HCT116 (cell line): Measurements from ENCODE around the gene R3HDM4. TPM values are rescaled to one million over a fixed set of nuclear protein-coding genes. Genes with fewer than 3 reads are reported as not detected.

ENCODE experiments used
- ATAC-seq: fragments of 200-7000 bp; cut with Tn5 transposase; 2 replicates; pipeline ENCODE4 v1.9.1; 2020; ENCODE audit warnings: mild to moderate bottlenecking, moderate library complexity
- BruUV-seq: library from RNA; stranded (reverse); fragments of 400-500 nt; replicated peaks from 2 replicates; lab custom pipeline; 2021; lab: Mats Ljungman, UMichigan
- CTCF ChIA-PET: fragments of 300-600 bp; sonication (Branson Sonifier 250); formaldehyde crosslinking; loops from one replicate; lab custom pipeline; 2021; ENCODE audit warnings: antibody characterized with exemption; lab: Charles Lee
- POLR2A ChIA-PET: fragments of 300-600, 350-600 bp; sonication (Branson Sonifier 250); formaldehyde crosslinking; loops from one replicate; lab custom pipeline; 2021; ENCODE audit warnings: antibody characterized with exemption; lab: Charles Lee
- RAD21 ChIA-PET, 2 experiments: fragments of 300-600 bp; sonication (Branson Sonifier 250); formaldehyde crosslinking; loops; one replicate each; lab custom pipeline; 2023; ENCODE audit warnings: low total read pairs in 2 of 2; ENCODE audit not compliant: uncharacterized antibody in 2 of 2, unreplicated experiment in 2 of 2, low non-redundant PET in 1 of 2; lab: Charles Lee
- DNase-seq: peaks from one replicate; pipeline ENCODE4 v3.0.0-alpha.2; 2010; ENCODE audit warnings: low read depth, low spot score
- H2AFZ ChIP-seq: fragments of 200-600 bp; shearing (Covaris generic), sonication (generic); 2 replicates; pipeline ENCODE4 v1.6.1; 2017; ENCODE audit warnings: low read depth, mixed run types, mixed read lengths, antibody characterized with exemption, low read length; ENCODE audit not compliant: poor library complexity, severe bottlenecking
- H3K27ac ChIP-seq: 2 replicates; pipeline ENCODE4 v1.5.1; 2012; ENCODE audit warnings: low read depth, low read length
- H3K27me3 ChIP-seq: fragments of 200-600 bp; sonication (generic); 2 replicates; pipeline ENCODE4 v1.6.1; 2016; ENCODE audit warnings: mixed run types, low read length, mixed read lengths; ENCODE audit not compliant: insufficient read depth
- H3K36me3 ChIP-seq, 2 experiments: fragments of 200-500 bp in 1 of 2; fragments of 200-600 bp in 1 of 2; sonication (Bioruptor generic) in 1 of 2; sonication (generic) in 1 of 2; 2 replicates each; pipeline versions ENCODE4 v1.5.1 to v1.6.1; 2014 to 2016; ENCODE audit warnings: low read length in 2 of 2, inconsistent platforms in 1 of 2, mixed read lengths in 1 of 2, mixed run types in 1 of 2; ENCODE audit not compliant: insufficient read depth in 2 of 2, control insufficient read depth in 1 of 2
- H3K4me1 ChIP-seq, 2 experiments: fragments of 200-600 bp in 1 of 2; sonication (generic) in 1 of 2; 2 replicates each; pipeline versions ENCODE4 v1.5.1 to v1.6.1; 2012 to 2017; ENCODE audit warnings: low read length in 2 of 2, inconsistent platforms in 1 of 2, mild to moderate bottlenecking in 1 of 2, mixed read lengths in 1 of 2, mixed run types in 1 of 2, moderate library complexity in 1 of 2; ENCODE audit not compliant: insufficient read depth in 2 of 2, control insufficient read depth in 1 of 2
- H3K4me2 ChIP-seq: fragments of 200-600 bp; sonication (generic); 2 replicates; pipeline ENCODE4 v1.6.1; 2017; ENCODE audit warnings: mixed run types, low read length, mixed read lengths
- H3K4me3 ChIP-seq, 2 experiments: fragments of 200-600 bp in 1 of 2; sonication (generic) in 1 of 2; replicated peaks in 1 of 2; 2 replicates each; pipeline ENCODE4 v1.5.1; 2011 to 2016; ENCODE audit warnings: low read length in 2 of 2, control low read depth in 1 of 2, low read depth in 1 of 2, mild to moderate bottlenecking in 1 of 2, mixed read lengths in 1 of 2, mixed run types in 1 of 2
- H3K79me2 ChIP-seq: fragments of 200-600 bp; sonication (generic); 2 replicates; pipeline ENCODE4 v1.6.1; 2017; ENCODE audit warnings: mild to moderate bottlenecking, mixed run types, low read length, moderate library complexity, mixed read lengths; ENCODE audit not compliant: insufficient read depth
- H3K9ac ChIP-seq: fragments of 200-600 bp; sonication (generic); 2 replicates; pipeline ENCODE4 v1.6.1; 2016; ENCODE audit warnings: low read length, mixed read lengths
- H3K9me2 ChIP-seq: fragments of 200-600 bp; sonication (generic), shearing (Covaris generic); 2 replicates; pipeline ENCODE4 v1.6.1; 2017; ENCODE audit warnings: mixed run types, mild to moderate bottlenecking, moderate library complexity; ENCODE audit not compliant: insufficient read depth
- H3K9me3 ChIP-seq, 2 experiments: fragments of 200-500 bp in 1 of 2; fragments of 200-600 bp in 1 of 2; sonication (Bioruptor generic) in 1 of 2; sonication (generic) in 1 of 2; 2 replicates each; pipeline ENCODE4 v1.6.1; 2014 to 2017; ENCODE audit warnings: low read length in 2 of 2, mixed read lengths in 2 of 2, inconsistent platforms in 1 of 2, low read depth in 1 of 2, mild to moderate bottlenecking in 1 of 2, mixed run types in 1 of 2, moderate library complexity in 1 of 2; ENCODE audit not compliant: control insufficient read depth in 1 of 2, insufficient read depth in 1 of 2
- H4K20me1 ChIP-seq: fragments of 200-600 bp; sonication (generic), shearing (Covaris generic); 2 replicates; pipeline ENCODE4 v1.6.1; 2017; ENCODE audit warnings: mixed run types, mild to moderate bottlenecking, moderate library complexity; ENCODE audit not compliant: insufficient read depth
- CBX3 ChIP-seq: IDR thresholded peaks from 2 replicates; pipeline ENCODE4 v1.6.1; 2012; ENCODE audit warnings: low read depth
- CEBPB ChIP-seq: IDR thresholded peaks from 2 replicates; pipeline ENCODE4 v1.6.1; 2012; ENCODE audit warnings: low read depth
- EGR1 ChIP-seq: IDR thresholded peaks from 2 replicates; pipeline ENCODE4 v1.6.1; 2012; ENCODE audit warnings: low read depth
- ELF1 ChIP-seq: IDR thresholded peaks from 2 replicates; pipeline ENCODE4 v1.6.1; 2012; ENCODE audit warnings: low read depth, borderline replicate concordance
- EZH2phosphoT487 ChIP-seq: fragments of 200-600 bp; IDR thresholded peaks from 2 replicates; pipeline ENCODE4 v1.6.1; 2018; ENCODE audit warnings: antibody characterized with exemption, borderline replicate concordance
- JUND ChIP-seq: IDR thresholded peaks from 2 replicates; pipeline ENCODE4 v1.6.1; 2012
- MAX ChIP-seq: IDR thresholded peaks from 2 replicates; pipeline ENCODE4 v1.6.1; 2012
- POLR2A ChIP-seq: IDR thresholded peaks from 2 replicates; pipeline ENCODE4 v1.7.0; 2011; ENCODE audit warnings: borderline replicate concordance; ENCODE audit not compliant: insufficient read depth, insufficient read length; ENCODE audit errors: extremely low read depth
- POLR2AphosphoS5 ChIP-seq: IDR thresholded peaks from 2 replicates; pipeline ENCODE4 v1.6.1; 2011; ENCODE audit warnings: mild to moderate bottlenecking, low read depth, low read length, moderate library complexity
- RAD21 ChIP-seq: IDR thresholded peaks from 2 replicates; pipeline ENCODE4 v1.6.1; 2012; ENCODE audit warnings: low read depth, mild to moderate bottlenecking
- REST ChIP-seq: IDR thresholded peaks from 2 replicates; pipeline ENCODE4 v1.6.1; 2012; ENCODE audit warnings: low read depth
- SIN3A ChIP-seq: IDR thresholded peaks from 2 replicates; pipeline ENCODE4 v1.6.1; 2012; ENCODE audit warnings: low read depth
- SP1 ChIP-seq: IDR thresholded peaks from 2 replicates; pipeline ENCODE4 v1.6.1; 2012; ENCODE audit warnings: low read depth
- SRF ChIP-seq: IDR thresholded peaks from 2 replicates; pipeline ENCODE4 v1.6.1; 2012; ENCODE audit warnings: low read depth
- TCF7L2 ChIP-seq: IDR thresholded peaks from 2 replicates; pipeline ENCODE4 v1.7.0; 2011; ENCODE audit warnings: borderline replicate concordance, inconsistent platforms; ENCODE audit not compliant: insufficient read depth, insufficient read length; ENCODE audit errors: extremely low read depth
- YY1 ChIP-seq: IDR thresholded peaks from 2 replicates; pipeline ENCODE4 v1.6.1; 2011; ENCODE audit warnings: low read length, low read depth, moderate library complexity, mild to moderate bottlenecking; ENCODE audit not compliant: insufficient replicate concordance; ENCODE audit errors: extremely low read depth
- ZFX ChIP-seq: fragments of 450-650 bp; IDR thresholded peaks from 2 replicates; pipeline ENCODE4 v1.6.1; 2017
- ZNF274 ChIP-seq: fragments of 200-500 bp; sonication (Bioruptor generic); IDR thresholded peaks from 2 replicates; pipeline ENCODE4 v1.6.1; 2014; ENCODE audit warnings: mild to moderate bottlenecking, low read depth, low read length, inconsistent platforms
- intact Hi-C: fragments of 100-400 bp; cut with micrococcal nuclease; formaldehyde crosslinking; loops from 2 replicates; pipeline ENCODE4 v1.10.0; 2022
- total RNA-seq: library from RNA; stranded (reverse); gene quantifications from one replicate; pipeline ENCODE4 v1.2.1, GENCODE V29; 2021; ENCODE audit not compliant: unreplicated experiment
- TF ChIP-seq, protein P1 (sequence below): IDR thresholded peaks from 2 replicates; pipeline ENCODE4 v1.6.1; 2011; ENCODE audit warnings: mild to moderate bottlenecking, low read length, moderate library complexity; ENCODE audit not compliant: insufficient replicate concordance; ENCODE audit errors: extremely low read depth

The R3HDM4 gene
- total RNA-seq, 1 experiment from 2014 or later, result 92.3 TPM

DNA sequence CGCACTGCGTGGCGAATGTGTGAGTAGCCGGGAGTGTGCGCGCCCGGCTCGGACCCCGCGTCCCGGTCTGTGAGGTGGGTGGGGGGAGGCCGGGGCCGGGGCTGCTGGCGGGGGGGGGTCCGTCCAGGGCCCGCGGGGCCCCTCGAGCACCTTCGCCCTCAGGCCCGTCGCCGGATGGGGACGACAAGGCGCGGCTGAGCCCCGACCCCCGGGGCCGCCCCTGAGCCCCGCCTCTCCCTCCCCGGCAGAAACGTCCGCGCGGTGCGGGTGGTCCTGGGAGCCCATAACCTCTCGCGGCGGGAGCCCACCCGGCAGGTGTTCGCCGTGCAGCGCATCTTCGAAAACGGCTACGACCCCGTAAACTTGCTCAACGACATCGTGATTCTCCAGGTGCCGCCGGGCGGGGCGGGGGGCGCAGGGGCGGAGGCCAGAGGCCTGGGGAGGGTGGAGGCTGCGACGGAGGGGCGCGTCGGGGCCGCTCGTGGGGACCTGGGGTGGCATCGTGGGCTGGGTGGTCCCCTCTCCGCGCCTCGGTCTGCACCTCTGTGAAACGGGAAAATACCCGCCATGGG lies 59.9 kb downstream of the R3HDM4 start:
- no peak overlapping the region for H2AFZ ChIP-seq
- no peaks in the 10 kb centered on the region for H3K79me2 ChIP-seq
- H3K4me1 ChIP-seq, result peaks cover 5 to 10% of the 10 kb centered on the region in 2 experiments; a peak in 3 of 4 replicates
- intact Hi-C loops, result no loop called here
- BruUV-seq, result no TSS peak
- H4K20me1 ChIP-seq, result no peaks in the 10 kb centered on the region
- ATAC-seq (no peak), DNase-seq (no peak)
- H3K27me3 ChIP-seq, result no peaks in the 10 kb centered on the region
- H3K4me3 ChIP-seq, result no peak overlapping the region
- RAD21 ChIA-PET, result no interaction called here
- POLR2A ChIA-PET, result no interaction called here
- CTCF ChIA-PET, result no interaction called here
- no peaks in the 10 kb centered on the region for H3K9me3 ChIP-seq
- TF ChIP-seq EZH2phosphoT487 (no peak), TCF7L2 (no peak), REST (no peak), EGR1 (no peak), MAX (no peak), SRF (no peak), ZFX (no peak), SIN3A (no peak), JUND (no peak), POLR2AphosphoS5 (no peak), POLR2A (no peak), CBX3 (no peak), ELF1 (no peak), CEBPB (no peak), SP1 (no peak), RAD21 (no peak), ZNF274 (no peak), YY1 (no peak)
- TF ChIP-seq, protein P1, sequence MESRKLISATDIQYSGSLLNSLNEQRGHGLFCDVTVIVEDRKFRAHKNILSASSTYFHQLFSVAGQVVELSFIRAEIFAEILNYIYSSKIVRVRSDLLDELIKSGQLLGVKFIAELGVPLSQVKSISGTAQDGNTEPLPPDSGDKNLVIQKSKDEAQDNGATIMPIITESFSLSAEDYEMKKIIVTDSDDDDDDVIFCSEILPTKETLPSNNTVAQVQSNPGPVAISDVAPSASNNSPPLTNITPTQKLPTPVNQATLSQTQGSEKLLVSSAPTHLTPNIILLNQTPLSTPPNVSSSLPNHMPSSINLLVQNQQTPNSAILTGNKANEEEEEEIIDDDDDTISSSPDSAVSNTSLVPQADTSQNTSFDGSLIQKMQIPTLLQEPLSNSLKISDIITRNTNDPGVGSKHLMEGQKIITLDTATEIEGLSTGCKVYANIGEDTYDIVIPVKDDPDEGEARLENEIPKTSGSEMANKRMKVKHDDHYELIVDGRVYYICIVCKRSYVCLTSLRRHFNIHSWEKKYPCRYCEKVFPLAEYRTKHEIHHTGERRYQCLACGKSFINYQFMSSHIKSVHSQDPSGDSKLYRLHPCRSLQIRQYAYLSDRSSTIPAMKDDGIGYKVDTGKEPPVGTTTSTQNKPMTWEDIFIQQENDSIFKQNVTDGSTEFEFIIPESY, result no peak
- TF ChIP-seq, all 23 proteins: peak for 0
- no peak overlapping the region for H3K4me2 ChIP-seq
- no peak overlapping the region for H3K9ac ChIP-seq
- no peaks in the 10 kb centered on the region for H3K36me3 ChIP-seq
- H3K27ac ChIP-seq, result no peak overlapping the region
- no peaks in the 10 kb centered on the region for H3K9me2 ChIP-seq
